Testis (tissue), 3 donors: ENCODE results near the gene PTPRCAP. TPM values are rescaled to one million over a fixed set of nuclear protein-coding genes. Genes with fewer than 3 reads are reported as not detected.

Experiments used
- DNase-seq: peaks from one replicate; pipeline ENCODE4 v3.0.0-alpha.2; 2019
- H3K27ac ChIP-seq, 2 donors: fragments of 200-600 bp; sonication (generic); one replicate each; pipeline ENCODE4 v1.5.1; 2019
- H3K27me3 ChIP-seq: fragments of 200-600 bp; sonication (generic); one replicate; pipeline ENCODE4 v1.5.1; 2019
- H3K36me3 ChIP-seq: fragments of 200-600 bp; sonication (generic); one replicate; pipeline ENCODE4 v1.5.1; 2017; ENCODE audit warnings: low read depth; ENCODE audit errors: missing control alignments
- H3K4me1 ChIP-seq: fragments of 200-600 bp; sonication (generic); one replicate; pipeline ENCODE4 v1.5.1; 2019
- H3K4me3 ChIP-seq, 2 donors: fragments of 200-600 bp; sonication (generic); one replicate each; pipeline ENCODE4 v1.5.1; 2017 to 2019
- H3K9me3 ChIP-seq: fragments of 200-600 bp; sonication (generic); one replicate; pipeline ENCODE4 v1.5.1; 2017
- CTCF ChIP-seq, 3 experiments: fragments of 450-650 bp in 2 of 3; fragments of 200-600 bp in 1 of 3; sonication (generic) in 1 of 3; IDR thresholded peaks; one replicate each; pipeline ENCODE4 v1.5.1; 2016 to 2019; ENCODE audit warnings: antibody characterized with exemption in 3 of 3, mild to moderate bottlenecking in 2 of 3, moderate library complexity in 1 of 3
- POLR2A ChIP-seq: fragments of 450-650 bp; IDR thresholded peaks from one replicate; pipeline ENCODE4 v1.6.1; 2017; ENCODE audit warnings: antibody characterized with exemption, mild to moderate bottlenecking, moderate library complexity
- WGBS, 2 donors: methylation state at CpG; one replicate each; pipeline ENCODE4 v1.1.5; 2018; 5-methylcytosine and 5-hydroxymethylcytosine counted together
- intact Hi-C: fragments of 100-400 bp; cut with DNase I; formaldehyde crosslinking; loops from one replicate; pipeline ENCODE4 v1.15.1; 2023; ENCODE audit warnings: low total_unique reads
- polyA plus RNA-seq: library from polyadenylated mRNA; stranded (reverse); fragments of 350-450 nt; fragmentation: Illumina TruSeq; extraction: RNeasy Lipid Tissue Mini Kit (QIAGEN cat#74804); gene quantifications from one replicate; pipeline ENCODE4 v1.2.3, GENCODE V29; 2014; ENCODE audit warnings: low read depth, low replicate concordance; ENCODE audit not compliant: insufficient read depth
- total RNA-seq, 2 donors: library from RNA; depleted of rRNA; stranded (reverse); fragments of >200 nt; gene quantifications; one replicate each; pipeline ENCODE4 v1.2.3, GENCODE V29; 2016

PTPRCAP gene
- total and polyA plus RNA-seq, 3 donors from 2014 or later = 3.1 to 5.6 (median 5.2) TPM

- intact Hi-C loops = no loop called here
- no peak overlapping the region for H3K4me3 ChIP-seq
- TF ChIP-seq POLR2A (no peak), CTCF (IDR thresholded peaks at IDR 0.05) (no peak)
- no peak overlapping the region for H3K27ac ChIP-seq
- no peaks in the 10 kb centered on the region for H3K27me3 ChIP-seq
- H3K9me3 ChIP-seq = no peaks in the 10 kb centered on the region
- H3K4me1 ChIP-seq = peaks cover 16% of the 10 kb centered on the region
- no peak for DNase-seq
- no peaks in the 10 kb centered on the region for H3K36me3 ChIP-seq
- 91 to 95% methylated on average over 8 to 18 of the region's 18 CpGs for WGBS, 2 donors
Observed at GRCh38 chr11:67393437-67393836, 44.0 kb downstream of the PTPRCAP start.

- TF ChIP-seq CTCF (IDR thresholded peaks at IDR 0.05) = no peak
- TF ChIP-seq POLR2A = no peak
- peaks cover 16% of the 10 kb centered on the region for H3K4me1 ChIP-seq
- no peaks in the 10 kb centered on the region for H3K36me3 ChIP-seq
- H3K9me3 ChIP-seq = no peaks in the 10 kb centered on the region
- peak overlapping the region; percentile 69 to 89 for H3K4me3 ChIP-seq
- 5 to 15% methylated on average over 13 to 31 of the region's 31 CpGs for WGBS, 2 donors
- intact Hi-C loops = no loop called here
- DNase-seq = no peak
- H3K27me3 ChIP-seq = no peaks in the 10 kb centered on the region
- H3K27ac ChIP-seq = peak overlapping the region; percentile 46 to 59
Observed at GRCh38 chr11:67392183-67392715, 45.2 kb downstream of the PTPRCAP start.

GRCh38 chr11:67391304-67392182, 45.9 kb downstream of the PTPRCAP start, which contains the start of gene RAD9A:
Gene RAD9A, plus strand, starts transcription at chr11:67391986. Its CDS starts 59 bp downstream, at chr11:67392045.
- Histone ChIP-seq H3K27me3 (no peaks in the 10 kb centered on the region), H3K36me3 (no peaks in the 10 kb centered on the region), H3K27ac (peak within 1 kb of the TSS; percentile 46 to 59), H3K4me1 (peaks cover 16% of the 10 kb centered on the region), H3K4me3 (peak within 1 kb of the TSS; percentile 69 to 89), H3K9me3 (no peaks in the 10 kb centered on the region)
- peak; percentile 97 for DNase-seq
- TF ChIP-seq POLR2A (no peak), CTCF (IDR thresholded peaks at IDR 0.05) (peak in 2 of 3 experiments; percentile 14 to 16)
- intact Hi-C loops = no loop called here
- WGBS, 2 donors = 0% methylated on average over 8 to 65 of the region's 75 CpGs

DNA sequence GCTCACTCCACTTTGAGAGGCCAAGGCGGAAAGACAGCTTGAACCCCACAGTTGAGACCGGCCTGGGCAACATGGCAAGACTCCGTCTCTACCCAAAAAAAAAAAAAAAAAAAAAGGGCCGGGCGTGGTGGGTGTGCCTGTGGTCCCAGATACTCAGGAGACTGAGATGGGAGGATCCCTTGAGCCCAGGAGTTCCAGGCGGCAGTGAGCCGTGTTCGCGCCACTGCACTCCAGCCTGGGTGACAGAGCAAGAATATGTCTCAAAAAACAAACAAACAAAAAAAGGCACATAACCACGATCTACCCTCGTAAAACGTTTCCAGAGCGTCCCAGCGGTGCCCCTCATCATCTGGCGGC, 46.6 kb downstream of the PTPRCAP start:
- DNase-seq = no peak
- peak overlapping the region; percentile 46 to 49 for H3K27ac ChIP-seq
- H3K27me3 ChIP-seq = no peaks in the 10 kb centered on the region
- H3K36me3 ChIP-seq = no peaks in the 10 kb centered on the region
- TF ChIP-seq CTCF (IDR thresholded peaks at IDR 0.05) (no peak), POLR2A (no peak)
- H3K9me3 ChIP-seq = no peaks in the 10 kb centered on the region
- H3K4me3 ChIP-seq = peak overlapping the region; percentile 69 to 89
- intact Hi-C loops = no loop called here
- H3K4me1 ChIP-seq = peaks cover 16% of the 10 kb centered on the region
- WGBS, 2 donors = 5 to 10% methylated on average over 15 of the region's 15 CpGs
